A549 (cell line): ENCODE results near the gene AFAP1L2.

ENCODE experiments used
- CHD2 ChIP-seq: fragments of 150-350 bp; IDR thresholded peaks from 2 replicates; pipeline ENCODE4 v1.6.1; 2014; ENCODE audit warnings: low read length; ENCODE audit not compliant: partially characterized antibody
- CTCF ChIP-seq: fragments of >200 bp; sonication (Bioruptor Twin); formaldehyde crosslinking; IDR thresholded peaks from 3 replicates; pipeline ENCODE4 v1.5.1; 2016
- EHF ChIP-seq: fragments of 250-450 bp; sonication (Bioruptor Pico); IDR thresholded peaks from 2 replicates; pipeline ENCODE4 v1.5.0; 2020; ENCODE audit warnings: mild to moderate bottlenecking
- HOXA7 ChIP-seq: fragments of 250-450 bp; sonication (Bioruptor Pico); IDR thresholded peaks from 2 replicates; pipeline ENCODE4 v1.5.0; 2020; ENCODE audit warnings: mild to moderate bottlenecking, moderate library complexity
- MAFK ChIP-seq: fragments of 450-650 bp; IDR thresholded peaks from 2 replicates; pipeline ENCODE4 v1.6.1; 2014; ENCODE audit not compliant: partially characterized antibody
- MYC ChIP-seq: IDR thresholded peaks from 2 replicates; pipeline ENCODE4 v1.6.1; 2012; ENCODE audit warnings: mild to moderate bottlenecking, inconsistent platforms, low read length, improper control_type of control experiment, borderline replicate concordance
- NPAS2 ChIP-seq: fragments of 250-450 bp; sonication (Bioruptor Pico); IDR thresholded peaks from 2 replicates; pipeline ENCODE4 v1.8.0; 2022; ENCODE audit warnings: mild to moderate bottlenecking, moderate library complexity, borderline replicate concordance
- POLR2A ChIP-seq: IDR thresholded peaks from 2 replicates; pipeline ENCODE4 v1.6.1; 2012; ENCODE audit warnings: mild to moderate bottlenecking, low read length
- REST ChIP-seq: fragments of 200-600 bp; sonication (generic); IDR thresholded peaks from 2 replicates; pipeline ENCODE4 v1.6.1; 2016; ENCODE audit warnings: antibody characterized with exemption, mild to moderate bottlenecking, moderate library complexity
- TFCP2L1 ChIP-seq: fragments of 250-450 bp; sonication (Bioruptor Pico); IDR thresholded peaks from 2 replicates; pipeline ENCODE4 v1.5.0; 2021; ENCODE audit warnings: mild to moderate bottlenecking

GRCh38 chr10:114301951-114302710 is 102.2 kb downstream of the AFAP1L2 start:
- TF ChIP-seq TFCP2L1 (CRISPR knock-in tag) = no peak
- TF ChIP-seq CTCF = no peak
- TF ChIP-seq MYC = no peak
- no peak for TF ChIP-seq POLR2A
- TF ChIP-seq REST = no peak
- no peak for TF ChIP-seq EHF (CRISPR knock-in tag)
- no peak for TF ChIP-seq MAFK
- no peak for TF ChIP-seq HOXA7 (CRISPR knock-in tag)
- TF ChIP-seq CHD2 = no peak
- TF ChIP-seq NPAS2 (CRISPR knock-in tag) = no peak
